ENCODE measurements around the gene CYP1A2. TPM values are rescaled to one million over a fixed set of nuclear protein-coding genes. Genes with fewer than 3 reads are reported as not detected.

CYP1A2 gene
- total RNA-seq, 3 donors from 2014 or later (not counting 1 experiment from before 2014, with no cell fraction given), result not detected

DNA sequence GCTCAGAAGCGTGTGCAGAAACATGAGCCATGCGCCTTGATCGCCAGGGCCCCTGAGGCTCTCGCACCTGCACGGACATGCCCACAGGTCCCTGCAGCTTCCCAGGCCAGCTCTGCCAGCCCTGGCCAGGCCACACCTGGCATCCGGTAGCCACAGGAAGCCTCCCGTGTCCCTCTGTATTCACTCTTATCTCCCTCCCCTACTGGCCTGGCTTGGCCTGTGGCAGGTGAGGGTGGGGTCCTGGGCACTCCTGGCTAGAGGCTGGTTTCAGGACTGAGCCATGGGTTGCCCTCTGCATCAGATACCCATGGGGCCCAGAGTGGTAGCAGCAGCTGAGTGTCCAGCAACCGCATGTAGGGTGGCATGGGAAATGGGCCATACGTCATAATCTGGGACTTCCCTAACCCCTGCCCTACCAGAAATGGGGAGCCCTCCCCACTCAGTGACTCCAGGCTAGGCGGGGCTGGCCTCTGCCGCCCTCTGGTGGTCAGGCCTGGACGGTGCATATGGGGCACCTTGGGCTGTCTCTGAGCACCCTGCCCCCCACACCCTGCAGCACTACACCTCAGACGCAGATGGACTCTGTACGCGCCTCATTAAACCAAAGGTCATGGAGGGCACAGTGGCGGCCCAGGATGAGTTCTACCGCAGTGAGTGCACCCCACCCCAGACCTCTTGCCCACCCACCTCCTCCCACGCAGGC, 51.4 kb downstream of the CYP1A2 start:
- Histone ChIP-seq H3K9me3 (ENCODE audit: control insufficient read depth, insufficient read depth, low read length) (no peaks in the 10 kb centered on the region), H3K4me1 (ENCODE audit: control insufficient read depth, insufficient read depth, low read length) (peaks cover 63% of the 10 kb centered on the region), H3K4me3 (ENCODE audit: low read length) (no peak overlapping the region), H3K27me3 (ENCODE audit: control insufficient read depth, insufficient read depth, low read length) (no peaks in the 10 kb centered on the region), H3K36me3 (ENCODE audit: control insufficient read depth, insufficient read depth, low read length) (peaks cover 68% of the 10 kb centered on the region), H3K27ac (ENCODE audit: low read length) (peak overlapping the region; percentile 97)
- Mint-ChIP-seq H3K27ac (peak overlapping the region; percentile 92 to 93), H3K4me1 (peaks cover 31 to 57% of the 10 kb centered on the region in 2 donors), H3K4me3 (peak overlapping the region; percentile 75), H3K9me3 (no peaks in the 10 kb centered on the region), H3K36me3 (no peaks in the 10 kb centered on the region), H3K27me3 (ENCODE audit: low read depth in 2 of 2) (no peaks in the 10 kb centered on the region)
- ATAC-seq (peak; percentile 89 to 98 (median 93)), DNase-seq (peak; percentile 90 to 94)
- intact Hi-C loops (cut with micrococcal nuclease), result loop anchor here (1.0 to 2.0 kb wide), 5 partner anchors 13 to 165 kb away; no protein-coding TSS in a partner anchor
- 32% methylated on average over 18 of the region's 18 CpGs for WGBS (ENCODE audit: insufficient coverage)
- TF ChIP-seq, protein P1, sequence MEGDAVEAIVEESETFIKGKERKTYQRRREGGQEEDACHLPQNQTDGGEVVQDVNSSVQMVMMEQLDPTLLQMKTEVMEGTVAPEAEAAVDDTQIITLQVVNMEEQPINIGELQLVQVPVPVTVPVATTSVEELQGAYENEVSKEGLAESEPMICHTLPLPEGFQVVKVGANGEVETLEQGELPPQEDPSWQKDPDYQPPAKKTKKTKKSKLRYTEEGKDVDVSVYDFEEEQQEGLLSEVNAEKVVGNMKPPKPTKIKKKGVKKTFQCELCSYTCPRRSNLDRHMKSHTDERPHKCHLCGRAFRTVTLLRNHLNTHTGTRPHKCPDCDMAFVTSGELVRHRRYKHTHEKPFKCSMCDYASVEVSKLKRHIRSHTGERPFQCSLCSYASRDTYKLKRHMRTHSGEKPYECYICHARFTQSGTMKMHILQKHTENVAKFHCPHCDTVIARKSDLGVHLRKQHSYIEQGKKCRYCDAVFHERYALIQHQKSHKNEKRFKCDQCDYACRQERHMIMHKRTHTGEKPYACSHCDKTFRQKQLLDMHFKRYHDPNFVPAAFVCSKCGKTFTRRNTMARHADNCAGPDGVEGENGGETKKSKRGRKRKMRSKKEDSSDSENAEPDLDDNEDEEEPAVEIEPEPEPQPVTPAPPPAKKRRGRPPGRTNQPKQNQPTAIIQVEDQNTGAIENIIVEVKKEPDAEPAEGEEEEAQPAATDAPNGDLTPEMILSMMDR (IDR thresholded peaks at IDR 0.05), result peak; percentile 94

DNA sequence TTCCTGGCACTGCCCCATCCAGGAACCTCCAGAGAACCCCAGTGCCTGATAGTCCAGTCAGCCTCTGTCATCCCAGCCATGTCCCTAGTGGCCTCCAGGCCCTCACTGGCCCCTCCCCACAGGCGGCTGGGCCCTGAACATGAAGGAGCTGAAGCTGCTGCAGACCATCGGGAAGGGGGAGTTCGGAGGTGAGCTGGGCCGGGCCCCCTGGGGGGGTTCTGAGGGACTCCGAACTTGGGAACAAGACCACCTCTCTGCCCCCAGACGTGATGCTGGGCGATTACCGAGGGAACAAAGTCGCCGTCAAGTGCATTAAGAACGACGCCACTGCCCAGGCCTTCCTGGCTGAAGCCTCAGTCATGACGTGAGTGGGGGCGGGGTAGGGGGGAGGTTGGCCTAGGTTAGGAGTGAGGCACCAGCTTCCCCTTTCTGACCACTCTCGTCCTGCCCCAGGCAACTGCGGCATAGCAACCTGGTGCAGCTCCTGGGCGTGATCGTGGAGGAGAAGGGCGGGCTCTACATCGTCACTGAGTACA, 52.0 kb downstream of the CYP1A2 start:
- ATAC-seq (no peak), DNase-seq (peak in 1 of 2 donors; percentile 14)
- intact Hi-C loops (cut with micrococcal nuclease), result loop anchor here (1.0 to 2.0 kb wide), 5 partner anchors 14 to 165 kb away; no protein-coding TSS in a partner anchor
- H3K9me3 Mint-ChIP-seq, result no peaks in the 10 kb centered on the region
- peaks cover 56% of the 10 kb centered on the region for H3K4me1 ChIP-seq (ENCODE audit: control insufficient read depth, insufficient read depth, low read length)
- H3K36me3 ChIP-seq (ENCODE audit: control insufficient read depth, insufficient read depth, low read length), result peaks cover 68% of the 10 kb centered on the region
- H3K27ac Mint-ChIP-seq, result peak overlapping the region; percentile 92 to 93
- no peaks in the 10 kb centered on the region for H3K27me3 ChIP-seq (ENCODE audit: control insufficient read depth, insufficient read depth, low read length)
- H3K4me3 ChIP-seq (ENCODE audit: low read length), result no peak overlapping the region
- no peaks in the 10 kb centered on the region for H3K9me3 ChIP-seq (ENCODE audit: control insufficient read depth, insufficient read depth, low read length)
- no peak overlapping the region for H3K4me3 Mint-ChIP-seq
- H3K36me3 Mint-ChIP-seq, result no peaks in the 10 kb centered on the region
- H3K27ac ChIP-seq (ENCODE audit: low read length), result peak overlapping the region; percentile 37
- peaks cover 25 to 52% of the 10 kb centered on the region in 2 donors for H3K4me1 Mint-ChIP-seq
- no peaks in the 10 kb centered on the region for H3K27me3 Mint-ChIP-seq (ENCODE audit: low read depth in 2 of 2)
- WGBS (ENCODE audit: insufficient coverage), result 85% methylated on average over 20 of the region's 20 CpGs
- TF ChIP-seq, protein P1 (IDR thresholded peaks at IDR 0.05), result no peak

DNA sequence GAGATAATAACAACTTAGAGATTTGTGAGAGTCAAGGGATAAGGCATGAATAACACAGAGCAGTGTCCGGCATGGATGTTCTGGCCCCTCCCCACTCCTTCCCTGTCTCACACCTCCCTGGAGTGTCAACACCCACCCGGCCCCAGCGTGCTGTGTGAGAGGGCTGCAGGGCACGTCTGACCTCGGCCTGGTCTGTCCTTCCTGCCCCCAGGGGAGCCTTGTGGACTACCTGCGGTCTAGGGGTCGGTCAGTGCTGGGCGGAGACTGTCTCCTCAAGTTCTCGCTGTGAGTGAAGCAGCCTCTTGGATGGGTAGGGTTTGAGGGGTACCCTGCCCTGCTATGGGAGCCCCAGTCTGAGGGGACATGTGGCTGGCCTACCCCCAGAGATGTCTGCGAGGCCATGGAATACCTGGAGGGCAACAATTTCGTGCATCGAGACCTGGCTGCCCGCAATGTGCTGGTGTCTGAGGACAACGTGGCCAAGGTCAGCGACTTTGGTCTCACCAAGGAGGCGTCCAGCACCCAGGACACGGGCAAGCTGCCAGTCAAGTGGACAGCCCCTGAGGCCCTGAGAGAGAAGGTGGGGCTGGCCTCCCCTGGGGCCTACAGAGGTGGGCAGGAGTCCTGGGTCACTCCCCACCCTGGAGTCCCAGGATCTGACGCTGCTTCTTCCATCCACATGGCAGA, 52.8 kb downstream of the CYP1A2 start:
- Mint-ChIP-seq H3K9me3 (no peaks in the 10 kb centered on the region), H3K4me1 (peaks cover 16 to 45% of the 10 kb centered on the region in 2 donors), H3K36me3 (no peaks in the 10 kb centered on the region), H3K27ac (peak overlapping the region; percentile 51 to 92), H3K4me3 (no peak overlapping the region), H3K27me3 (ENCODE audit: low read depth in 2 of 2) (no peaks in the 10 kb centered on the region)
- H3K27me3 ChIP-seq (ENCODE audit: control insufficient read depth, insufficient read depth, low read length), result no peaks in the 10 kb centered on the region
- peaks cover 48% of the 10 kb centered on the region for H3K4me1 ChIP-seq (ENCODE audit: control insufficient read depth, insufficient read depth, low read length)
- no peak overlapping the region for H3K27ac ChIP-seq (ENCODE audit: low read length)
- DNase-seq (peak in 1 of 2 donors; percentile 7), ATAC-seq (no peak)
- 86% methylated on average over 18 of the region's 18 CpGs for WGBS (ENCODE audit: insufficient coverage)
- intact Hi-C loops (cut with micrococcal nuclease), result loop anchor here (2.0 kb wide), 1 partner anchor 15 kb away; no protein-coding TSS in a partner anchor
- peaks cover 68% of the 10 kb centered on the region for H3K36me3 ChIP-seq (ENCODE audit: control insufficient read depth, insufficient read depth, low read length)
- no peaks in the 10 kb centered on the region for H3K9me3 ChIP-seq (ENCODE audit: control insufficient read depth, insufficient read depth, low read length)
- TF ChIP-seq, protein P1 (IDR thresholded peaks at IDR 0.05), result no peak
- H3K4me3 ChIP-seq (ENCODE audit: low read length), result no peak overlapping the region

All from natural killer cell (primary cell).